Inferior parietal cortex (tissue), 1 donor: ENCODE measurements around the gene MACROD2.
"Not testable (repeated sequence)": the region's sequence is repeated elsewhere in the genome, so short reads cannot be mapped to it uniquely, and the experiment has no call there.

ENCODE experiments used
- DNase-seq: peaks from one replicate; pipeline ENCODE4 v3.0.0-alpha.2; 2016; ENCODE audit errors: extremely low spot score

The MACROD2 gene

DNA sequence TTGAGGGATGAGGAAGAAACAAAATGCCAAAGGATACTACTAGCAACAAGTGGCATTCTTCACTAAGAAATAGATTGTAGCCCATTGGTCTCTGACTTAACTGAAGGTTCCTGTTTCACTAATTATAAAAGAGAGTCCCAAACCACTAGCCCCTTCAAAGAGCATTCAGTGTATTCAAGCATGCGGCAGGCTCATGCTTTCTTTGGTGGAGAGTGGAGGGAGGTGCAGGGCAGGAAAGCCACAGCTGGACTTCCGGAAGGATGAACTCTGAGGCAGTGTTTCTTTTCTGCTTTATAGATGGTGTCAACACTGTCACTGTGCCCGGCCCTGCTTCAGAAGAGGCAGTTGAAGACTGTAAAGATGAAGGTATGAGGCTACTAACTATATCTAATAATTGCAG lies 1941.9 kb downstream of the MACROD2 start:
- no peak for DNase-seq

DNA sequence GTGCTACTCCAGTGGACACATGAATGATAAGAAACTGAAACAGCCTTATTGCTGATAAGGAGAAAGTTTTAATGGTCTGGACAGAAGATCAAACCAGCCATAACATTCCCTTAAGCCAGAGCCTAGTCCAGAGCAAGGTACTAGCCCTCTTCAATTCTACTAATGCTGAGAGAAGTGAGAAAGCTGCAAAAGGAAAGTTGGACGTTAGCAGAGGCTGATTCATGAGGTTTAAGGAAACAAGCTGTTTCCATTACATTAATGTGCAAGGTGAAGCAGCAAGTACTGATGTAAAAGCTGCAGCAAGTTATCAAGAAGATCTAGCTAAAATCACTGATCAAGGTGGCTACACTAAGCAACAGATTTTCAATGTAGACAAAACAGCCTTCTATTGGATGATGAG lies 1943.5 kb downstream of the MACROD2 start:
- DNase-seq = no peak

DNA sequence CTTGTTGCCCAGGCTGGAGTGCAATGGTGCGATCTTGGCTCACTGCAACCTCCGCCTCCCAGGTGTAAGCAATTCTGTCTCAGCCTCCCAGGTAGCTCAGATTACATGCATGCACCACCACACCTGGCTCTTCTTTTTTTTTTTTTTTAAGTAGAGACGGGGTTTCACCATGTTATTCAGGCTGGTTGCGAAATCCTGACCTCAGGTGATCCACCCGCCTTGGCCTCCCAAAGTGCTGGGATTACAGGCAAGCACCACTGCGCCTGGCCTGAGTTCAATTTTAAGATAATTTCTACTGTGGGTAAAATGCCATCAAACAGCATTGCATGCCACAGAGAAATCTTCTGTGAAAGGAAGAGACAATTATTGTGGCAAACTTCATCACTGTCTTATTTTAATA lies 1944.8 kb downstream of the MACROD2 start:
- no peak for DNase-seq

DNA sequence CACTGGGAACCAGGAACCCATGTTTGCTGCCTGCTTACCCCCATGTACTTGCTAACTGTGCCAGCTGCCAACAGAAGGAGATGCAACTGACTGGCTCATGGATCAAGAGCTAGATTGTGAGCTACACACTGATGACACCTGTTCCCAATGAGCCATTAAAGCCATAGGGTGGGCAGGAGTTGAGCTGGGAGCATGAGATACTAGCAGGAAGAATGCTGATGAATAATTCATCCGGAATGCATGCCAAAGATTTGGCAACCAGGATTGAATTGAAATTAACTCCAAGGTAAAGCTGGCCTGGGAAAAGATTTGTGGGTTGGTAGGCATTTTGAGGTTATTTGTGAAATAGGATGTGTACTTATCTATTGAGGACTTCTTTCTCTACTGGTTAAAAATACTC lies 1946.8 kb downstream of the MACROD2 start:
- DNase-seq = no peak

DNA sequence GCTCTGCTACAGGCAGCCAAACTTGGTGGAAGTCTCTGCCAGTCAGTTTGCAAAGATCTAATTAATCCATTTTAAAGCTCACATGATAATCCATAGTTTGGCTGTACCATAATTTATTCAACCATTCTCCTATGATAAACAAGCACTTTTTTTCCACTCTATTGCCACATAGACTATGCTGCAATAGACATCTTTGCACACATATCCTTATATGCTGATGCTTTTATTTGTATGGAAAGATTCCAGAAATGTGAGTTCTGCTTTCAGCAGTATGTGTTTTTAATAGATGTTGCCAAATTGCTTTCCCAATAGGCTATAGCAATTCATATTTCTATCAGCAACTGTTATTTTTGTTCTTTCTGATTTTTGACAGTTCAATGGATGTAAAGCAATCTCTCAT lies 1950.0 kb downstream of the MACROD2 start:
- no peak for DNase-seq

DNA sequence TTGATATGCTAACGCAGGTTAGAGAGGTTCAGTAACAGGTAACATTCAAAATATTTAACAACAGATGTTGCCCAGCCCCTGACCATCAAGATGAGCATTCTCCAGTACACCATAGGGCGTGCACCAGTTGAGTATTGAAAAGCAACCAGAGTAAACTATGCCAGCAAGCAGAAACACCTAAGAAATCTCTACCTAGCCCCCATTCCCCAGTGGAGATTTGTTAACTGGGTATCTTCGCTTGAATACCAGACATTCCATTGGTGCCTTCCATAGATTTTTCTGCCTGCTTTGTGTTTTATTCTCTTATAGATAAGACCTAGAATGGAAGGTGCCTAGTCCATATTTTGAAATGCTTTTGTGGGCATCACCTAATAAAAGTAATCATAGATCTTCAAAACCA lies 1954.1 kb downstream of the MACROD2 start:
- no peak for DNase-seq

DNA sequence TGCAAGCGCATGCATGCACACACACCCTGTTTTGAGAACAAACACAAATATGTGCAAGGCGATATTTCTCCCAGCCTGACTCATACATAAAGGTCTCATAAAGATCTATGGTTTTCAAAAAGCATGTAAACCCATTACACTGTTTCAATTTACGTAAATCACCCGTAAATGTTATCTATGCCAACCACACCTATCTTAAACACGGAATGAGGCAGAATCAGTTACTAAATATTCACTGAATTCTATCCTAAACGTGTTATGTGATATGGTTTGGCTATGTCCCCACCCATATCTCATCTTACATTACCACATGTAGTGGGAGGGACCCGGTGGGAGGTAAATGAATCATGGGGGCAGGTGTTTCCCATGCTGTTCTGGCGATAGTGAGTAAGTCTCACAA lies 1956.3 kb downstream of the MACROD2 start:
- DNase-seq = no peak

DNA sequence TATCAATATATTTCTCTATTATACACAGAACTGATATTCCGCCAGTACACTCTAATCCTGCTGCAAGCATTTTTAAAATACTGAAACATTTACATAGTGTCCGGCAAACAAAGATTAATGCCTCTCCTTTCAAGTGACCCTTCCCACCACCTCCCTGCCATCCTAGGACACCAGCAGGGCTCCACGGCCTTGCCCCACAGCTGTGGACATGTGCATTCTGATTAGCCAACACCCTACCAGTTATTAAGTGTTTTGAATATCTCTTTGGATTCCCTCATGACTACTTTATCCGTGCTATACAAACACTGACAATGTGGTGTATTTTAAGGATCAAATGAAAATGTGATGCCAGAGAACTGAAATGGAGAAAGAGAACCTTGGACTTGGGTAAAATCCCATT lies 1962.8 kb downstream of the MACROD2 start:
- DNase-seq = no peak

DNA sequence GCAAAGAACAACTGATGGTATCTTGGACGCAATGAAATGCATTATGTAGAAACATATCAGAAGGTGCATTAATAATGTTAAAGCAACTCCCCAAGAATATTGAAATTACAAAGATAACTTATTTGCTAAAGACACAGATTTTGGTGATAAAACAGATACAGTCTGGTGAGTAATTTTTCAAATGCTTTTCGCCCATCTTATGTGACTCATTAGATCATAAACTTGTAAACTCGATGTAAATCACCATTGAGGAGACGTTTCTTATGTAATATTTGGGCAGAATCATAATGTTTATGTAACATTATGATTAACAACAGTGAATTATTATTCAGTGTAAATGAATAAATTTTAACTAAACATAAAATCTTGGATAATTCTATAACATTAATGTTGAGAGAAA lies 1969.8 kb downstream of the MACROD2 start:
- DNase-seq = no peak

DNA sequence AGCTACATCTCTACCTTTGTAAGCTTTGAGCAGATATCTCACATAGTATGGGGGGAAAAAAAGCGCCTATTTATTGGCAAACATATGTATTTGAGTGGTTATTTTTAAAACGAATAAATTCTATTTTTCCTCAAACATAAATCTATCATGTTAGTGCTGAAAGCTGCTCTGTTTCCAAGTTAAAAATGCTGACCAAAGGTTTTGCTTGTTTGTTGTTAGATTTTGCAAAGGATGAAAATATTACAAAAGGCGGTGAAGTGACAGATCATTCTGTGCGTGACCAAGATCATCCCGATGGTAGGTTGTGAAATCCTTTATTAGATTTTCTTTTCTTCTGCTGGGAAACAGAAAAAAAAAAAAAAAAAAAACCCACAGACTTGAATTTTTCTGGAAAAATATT lies 1972.0 kb downstream of the MACROD2 start:
- no peak for DNase-seq

DNA sequence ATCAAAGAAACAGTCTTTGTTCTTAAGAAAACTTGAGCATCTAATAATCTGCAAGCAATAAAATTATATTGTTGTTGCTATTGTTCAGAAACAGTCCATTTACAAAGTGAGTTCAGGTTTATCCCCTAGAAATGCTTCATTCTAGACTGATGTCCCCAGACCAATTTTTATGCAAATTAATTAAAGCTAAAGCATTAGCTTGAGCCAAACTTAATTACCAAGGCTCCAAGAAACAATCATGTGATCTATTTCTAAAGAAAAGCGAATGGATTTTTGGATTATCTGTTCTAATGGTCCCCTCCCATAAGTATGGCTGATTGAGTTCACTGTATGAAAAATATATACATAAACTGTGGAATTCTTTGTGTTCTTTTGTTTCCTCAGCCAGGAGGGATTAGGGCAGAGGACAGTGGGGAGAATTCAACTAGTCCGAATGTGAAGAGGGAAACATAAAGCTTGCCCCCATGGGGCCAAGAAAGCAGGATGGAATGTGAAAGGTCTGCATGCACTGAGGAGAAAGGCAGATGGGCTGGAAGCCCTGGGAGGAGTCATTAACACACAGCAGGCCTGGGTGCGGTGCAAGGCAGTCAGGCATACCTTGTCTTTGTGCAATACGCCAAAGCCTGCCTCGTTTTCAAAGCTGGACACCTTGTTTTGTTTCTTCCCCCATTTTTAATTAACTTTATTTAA lies 1980.9 kb downstream of the MACROD2 start:
- DNase-seq = no peak

DNA sequence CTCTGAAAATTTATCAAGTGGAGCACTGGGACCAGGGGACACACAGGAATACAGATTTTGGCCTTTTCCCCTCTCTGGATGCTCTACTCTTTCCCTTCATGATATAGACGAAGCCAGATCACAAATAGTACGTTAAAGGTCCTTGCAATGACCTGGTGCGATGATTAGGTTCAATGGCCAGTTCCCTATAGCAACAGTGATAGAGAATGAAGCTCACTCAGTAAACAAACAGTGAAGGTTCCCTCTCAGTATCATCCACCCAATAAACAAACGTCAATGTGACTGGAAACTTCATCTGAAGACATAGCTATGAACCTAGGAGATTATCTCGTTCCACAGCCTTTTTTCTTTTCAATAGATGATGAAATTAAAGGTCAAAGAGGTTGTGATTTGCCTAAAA lies 1981.7 kb downstream of the MACROD2 start:
- DNase-seq = no peak

DNA sequence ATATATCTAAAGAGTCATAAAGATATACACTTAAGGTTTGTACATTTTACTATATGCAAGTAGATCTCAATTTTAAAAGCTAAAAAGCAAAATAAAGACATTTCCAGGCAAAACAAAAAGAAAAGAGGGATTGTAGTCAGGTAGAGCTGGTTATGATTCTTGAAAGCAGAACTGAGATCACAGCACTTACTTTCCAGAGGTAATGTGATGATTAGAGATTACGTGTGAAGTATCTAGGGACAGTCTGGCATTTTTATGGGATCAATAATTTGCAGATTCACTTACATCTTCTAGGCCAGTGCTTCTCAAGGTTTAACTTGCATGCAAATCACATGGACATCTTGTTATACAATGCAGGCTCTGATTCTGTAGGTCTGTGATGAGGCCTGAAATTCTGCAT lies 1982.4 kb downstream of the MACROD2 start:
- DNase-seq = no peak

DNA sequence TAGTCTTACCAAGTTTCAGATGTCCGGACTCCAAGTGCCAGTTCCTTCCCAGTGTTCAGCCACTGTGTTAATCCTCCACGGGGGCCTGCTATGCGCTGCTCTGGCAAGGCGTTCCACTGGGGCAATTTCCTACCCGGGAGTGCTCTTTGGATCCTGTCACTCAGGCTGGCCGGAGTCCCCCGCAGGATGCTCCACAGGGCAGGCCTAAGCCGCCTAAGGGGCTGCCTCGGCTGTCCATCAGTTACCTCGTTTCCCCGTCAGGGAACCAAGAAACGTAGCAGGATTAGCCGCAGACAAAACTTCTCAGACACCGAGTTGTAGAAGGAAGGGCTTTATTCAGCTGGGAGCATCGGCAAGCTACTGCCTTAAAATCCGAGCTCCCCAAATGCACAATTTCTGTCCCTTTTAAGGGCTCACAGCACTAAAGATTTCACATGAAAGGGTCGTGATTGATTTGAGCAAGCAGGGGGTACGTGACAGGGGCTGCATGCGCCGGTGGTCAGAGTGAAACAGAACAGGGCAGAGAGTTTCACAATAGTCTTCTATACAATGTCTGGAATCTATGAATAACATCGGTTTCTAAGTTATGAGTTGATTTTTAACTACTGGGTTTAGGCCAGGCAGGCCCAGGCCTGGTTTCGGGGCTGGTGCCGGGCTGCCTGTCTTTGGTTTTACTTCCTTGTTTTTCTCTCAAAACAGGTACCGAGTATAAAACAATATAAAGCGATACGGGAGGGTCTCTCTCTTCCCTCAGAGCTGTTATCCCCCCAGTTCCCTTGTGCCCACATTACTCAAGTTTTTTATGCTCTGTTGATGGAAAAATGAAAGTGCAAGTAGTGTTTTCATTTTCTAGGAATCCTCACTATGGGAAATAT lies 1990.4 kb downstream of the MACROD2 start:
- DNase-seq = not testable (repeated sequence)

DNA sequence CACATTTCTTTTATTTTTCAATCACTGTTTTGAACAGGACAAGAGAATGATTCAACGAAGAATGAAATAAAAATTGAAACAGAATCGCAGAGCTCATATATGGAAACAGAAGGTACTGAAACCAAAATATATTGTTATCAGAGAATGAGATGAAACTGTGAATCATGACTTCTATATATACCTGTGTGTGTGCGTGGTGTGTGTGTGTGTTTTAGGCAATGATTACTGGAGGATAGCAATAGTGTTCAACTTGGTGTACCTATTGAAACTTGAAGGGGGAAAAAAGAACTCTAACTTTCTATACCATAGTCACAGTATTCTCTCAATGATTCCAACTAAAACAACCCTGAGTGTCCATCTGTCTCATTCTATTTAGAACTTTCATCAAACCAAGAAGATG lies 1991.4 kb downstream of the MACROD2 start:
- DNase-seq = no peak

DNA sequence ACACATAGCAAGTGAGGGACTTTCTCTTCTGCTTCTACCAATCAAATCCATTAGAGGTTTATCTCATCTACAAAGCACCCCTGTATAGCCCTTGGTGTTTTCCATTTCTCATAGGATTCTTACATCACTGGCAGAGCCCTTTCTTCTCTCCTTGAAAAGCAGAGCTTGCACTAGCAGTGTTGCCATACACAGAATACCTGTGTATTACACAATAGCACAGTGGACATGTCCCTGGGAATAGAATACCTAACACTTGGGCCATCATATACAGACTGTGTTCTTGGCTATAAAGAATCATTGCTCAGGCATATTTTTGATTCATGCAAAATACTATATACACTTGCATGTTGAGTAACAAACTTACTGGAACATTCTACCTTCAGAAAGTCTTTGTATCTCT lies 1996.0 kb downstream of the MACROD2 start:
- no peak for DNase-seq

DNA sequence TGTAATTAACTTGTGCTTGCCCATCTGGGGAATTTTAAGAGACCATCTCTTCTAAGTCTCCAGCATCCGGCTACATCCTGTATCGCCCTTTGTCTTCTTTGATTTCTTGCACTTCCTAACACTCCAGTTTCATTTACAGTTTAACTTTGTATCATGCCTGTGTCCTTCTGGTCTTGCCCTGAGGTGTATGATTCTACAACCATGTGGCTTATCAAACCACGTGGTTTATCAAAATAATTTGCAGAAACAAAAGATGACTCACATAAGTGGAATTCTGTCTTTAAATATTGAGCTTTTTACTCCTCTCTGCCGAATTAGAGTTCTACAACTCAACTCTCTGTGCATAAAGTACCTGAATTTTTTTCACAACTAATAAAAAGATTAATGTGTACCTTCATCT lies 1997.2 kb downstream of the MACROD2 start:
- DNase-seq = no peak

DNA sequence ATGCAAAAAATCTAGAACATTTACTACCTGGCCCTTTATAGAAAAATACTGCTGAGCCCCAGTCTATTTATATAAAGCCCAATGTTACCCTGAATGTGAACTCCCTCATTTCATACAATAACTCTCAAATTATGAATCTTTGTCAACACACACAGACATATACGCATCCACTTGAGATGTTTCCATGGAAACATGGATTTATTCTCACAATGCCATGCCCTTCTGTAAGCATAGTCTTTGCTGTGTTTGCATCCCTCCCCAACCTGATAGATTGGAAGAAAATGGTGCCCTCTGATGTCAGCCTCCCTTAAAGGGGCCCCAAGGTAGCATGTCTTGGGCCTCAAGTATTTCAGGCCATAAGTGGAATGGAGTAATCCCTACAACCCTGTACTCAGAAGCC lies 2004.8 kb downstream of the MACROD2 start:
- DNase-seq = no peak

DNA sequence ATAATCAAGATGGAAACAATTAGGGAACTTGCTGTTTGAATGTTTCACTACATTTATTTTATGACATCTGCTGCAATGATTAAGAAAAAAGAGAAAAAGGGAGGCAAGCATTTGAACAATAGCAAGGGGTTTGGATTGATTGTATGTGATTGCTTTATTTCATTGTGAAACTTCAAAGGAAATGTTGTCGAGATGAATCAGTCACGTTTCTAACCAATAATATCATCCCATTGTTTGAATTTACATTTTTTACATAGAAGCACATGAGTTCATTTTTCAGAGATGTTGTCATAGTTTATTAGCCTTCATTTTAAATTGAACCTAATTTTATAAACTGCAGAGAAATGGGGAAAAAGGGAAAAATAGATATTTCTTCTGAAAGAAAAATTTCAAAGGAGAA lies 2006.0 kb downstream of the MACROD2 start:
- DNase-seq = no peak

DNA sequence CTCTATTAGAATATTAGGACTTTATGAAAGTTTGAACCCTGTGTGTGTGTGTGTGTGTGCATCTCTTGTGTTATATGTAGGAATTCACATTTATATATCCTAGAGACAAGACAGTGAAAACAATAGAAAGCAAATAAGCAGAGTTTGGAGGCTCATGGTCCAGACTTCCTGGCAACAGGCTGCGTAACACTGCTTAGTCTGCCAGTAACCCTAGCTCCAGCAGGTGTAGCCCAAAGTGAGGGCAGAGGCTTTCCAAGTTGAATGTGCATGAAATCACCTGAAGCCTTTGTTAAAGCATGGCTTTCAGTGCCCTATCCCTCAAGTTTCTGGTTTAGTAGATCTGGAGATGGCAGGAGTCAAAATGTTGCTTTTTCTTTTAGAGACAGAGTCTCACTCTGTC lies 2008.0 kb downstream of the MACROD2 start:
- no peak for DNase-seq

DNA sequence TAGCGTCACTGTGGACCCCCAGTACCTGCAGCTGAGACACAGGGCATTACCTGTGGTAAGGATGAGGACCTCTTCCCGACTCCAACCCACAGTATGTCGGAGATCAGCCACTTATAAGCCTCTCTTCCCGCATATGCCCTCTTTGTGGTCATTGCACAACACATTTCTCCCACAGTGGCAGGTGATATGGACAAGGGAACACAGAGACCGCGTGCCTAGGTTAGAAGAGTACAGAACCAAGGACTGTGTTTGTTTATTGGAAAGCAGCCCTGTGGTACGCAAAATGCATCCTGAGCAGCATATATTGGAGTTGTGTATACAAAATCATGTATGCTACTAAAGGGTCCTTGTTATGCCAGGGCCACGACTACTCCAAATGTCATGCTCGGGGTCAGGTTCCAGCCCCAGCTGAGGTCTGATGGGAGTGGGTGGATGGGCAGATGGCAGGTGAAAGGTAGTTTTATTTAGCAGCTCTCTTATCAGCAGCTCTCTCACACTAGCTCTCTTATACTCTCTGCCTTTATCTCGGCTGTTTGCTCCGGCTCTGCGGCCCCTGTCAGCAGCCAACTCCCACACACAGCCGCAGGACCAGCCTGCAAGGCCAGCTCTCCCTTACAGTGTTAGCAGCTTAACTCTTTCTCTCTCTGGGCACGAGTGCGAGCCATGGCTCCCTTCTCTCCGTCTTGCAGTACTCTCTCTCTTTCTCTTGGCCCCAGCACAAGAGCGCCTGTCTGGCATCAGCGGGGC lies 2009.0 kb downstream of the MACROD2 start:
- no peak for DNase-seq

DNA sequence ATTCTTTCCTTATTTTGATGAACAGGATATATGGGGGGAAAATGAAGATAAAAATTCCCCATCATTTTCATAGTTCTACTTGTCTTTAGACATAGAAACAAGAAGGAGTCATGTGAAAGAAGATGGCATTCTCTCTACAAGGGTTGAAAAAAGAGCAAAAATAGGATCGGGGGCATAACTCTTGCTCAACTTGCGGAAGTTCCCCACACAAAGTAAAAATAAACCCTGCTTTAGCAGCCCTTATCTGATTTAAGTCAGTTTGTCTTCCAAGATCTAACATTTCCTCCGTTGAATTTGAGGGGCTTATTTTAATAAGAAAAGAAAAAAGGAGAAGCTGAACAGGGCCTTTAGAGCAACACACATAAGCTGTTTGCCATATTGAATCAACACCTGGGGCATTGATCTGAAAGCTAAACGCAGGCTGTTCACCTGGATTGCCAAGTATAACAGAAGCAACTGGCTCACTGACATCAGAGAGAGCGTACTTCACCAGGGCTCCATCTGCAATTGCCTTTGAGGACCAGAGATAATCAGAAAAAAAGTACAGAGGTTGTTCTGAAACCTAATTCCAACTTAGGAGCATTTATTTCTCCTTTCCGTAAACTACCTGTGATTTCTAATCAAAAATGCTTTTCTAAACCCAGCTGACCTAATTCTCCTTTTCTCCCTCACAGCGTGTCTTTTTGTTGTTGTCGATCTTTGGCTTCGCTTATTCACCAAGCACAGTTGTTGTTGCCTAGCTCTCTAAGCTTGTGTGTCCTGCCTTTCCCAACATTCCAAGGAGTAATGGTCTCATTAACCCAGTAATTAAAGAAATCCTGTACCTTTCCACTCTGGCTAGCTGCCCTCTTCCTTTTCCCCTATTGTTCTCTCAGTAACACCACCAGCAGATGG lies 2010.0 kb downstream of the MACROD2 start:
- no peak for DNase-seq
